HG02642 (cell line): Measurements from ENCODE around the gene C1orf146.
"Not testable (repeated sequence)": the region's sequence is repeated elsewhere in the genome, so short reads cannot be mapped to it uniquely, and the experiment has no call there.

Experiments
- ATAC-seq: cut with Tn5 transposase; IDR thresholded peaks from one replicate; pipeline ENCODE4 v1.9.1; 2021; ENCODE audit warnings: mild to moderate bottlenecking; ENCODE audit not compliant: unreplicated experiment, poor library complexity

C1orf146 gene, protein sequence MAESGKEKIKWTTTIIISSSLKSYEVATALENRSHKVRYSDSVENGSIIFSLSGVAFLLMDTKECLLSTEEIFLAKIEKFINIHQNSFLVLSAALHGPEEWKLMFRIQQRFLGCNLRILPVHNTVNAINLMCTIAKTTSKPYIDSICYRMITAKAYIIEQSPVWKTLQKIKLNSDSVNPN

DNA sequence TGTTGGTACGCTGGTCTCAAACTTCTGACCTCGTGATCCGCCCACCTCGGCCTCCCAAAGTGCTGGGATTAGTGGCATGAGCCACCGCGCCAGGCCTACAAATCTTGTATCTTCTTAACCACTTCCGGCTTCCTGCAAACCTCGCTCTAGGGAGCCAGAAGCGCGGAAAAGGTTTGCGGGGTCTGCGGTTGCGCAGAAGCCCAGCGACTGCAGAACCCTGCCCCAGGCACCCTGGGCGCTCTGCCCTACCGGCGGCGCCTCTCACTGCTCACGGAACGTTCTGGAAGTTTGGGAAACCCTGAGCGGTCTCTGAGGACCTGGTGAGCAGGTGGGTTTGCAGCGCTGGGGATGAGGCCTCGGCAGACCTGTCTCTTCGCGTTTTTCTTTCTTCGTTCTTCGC lies at the start of gene C1orf146:
Gene C1orf146, plus strand, starts transcription at position 195 of the 400 bp plus-strand sequence. CDS start 13,506 bp downstream, outside the sequence.
- no peak for ATAC-seq

DNA sequence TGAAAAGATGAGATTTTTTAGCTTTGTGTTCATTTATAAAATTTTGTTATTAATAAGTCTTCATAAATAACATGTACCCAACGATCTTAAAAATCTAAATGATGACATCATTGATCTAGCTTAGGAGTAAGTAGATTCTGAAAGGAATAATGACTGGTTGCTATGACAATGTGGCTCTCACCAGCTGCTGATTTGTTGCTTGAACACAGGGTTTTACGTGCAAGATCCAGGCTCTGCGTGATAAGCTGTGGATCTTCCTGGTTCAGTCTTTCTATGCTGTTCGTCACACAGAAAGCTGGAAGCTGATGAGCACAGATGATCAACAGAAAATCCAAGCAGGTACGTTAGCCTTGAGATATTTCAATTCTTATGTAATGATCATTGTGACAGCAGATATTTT lies 49.1 kb upstream of the C1orf146 start:
- no peak for ATAC-seq

DNA sequence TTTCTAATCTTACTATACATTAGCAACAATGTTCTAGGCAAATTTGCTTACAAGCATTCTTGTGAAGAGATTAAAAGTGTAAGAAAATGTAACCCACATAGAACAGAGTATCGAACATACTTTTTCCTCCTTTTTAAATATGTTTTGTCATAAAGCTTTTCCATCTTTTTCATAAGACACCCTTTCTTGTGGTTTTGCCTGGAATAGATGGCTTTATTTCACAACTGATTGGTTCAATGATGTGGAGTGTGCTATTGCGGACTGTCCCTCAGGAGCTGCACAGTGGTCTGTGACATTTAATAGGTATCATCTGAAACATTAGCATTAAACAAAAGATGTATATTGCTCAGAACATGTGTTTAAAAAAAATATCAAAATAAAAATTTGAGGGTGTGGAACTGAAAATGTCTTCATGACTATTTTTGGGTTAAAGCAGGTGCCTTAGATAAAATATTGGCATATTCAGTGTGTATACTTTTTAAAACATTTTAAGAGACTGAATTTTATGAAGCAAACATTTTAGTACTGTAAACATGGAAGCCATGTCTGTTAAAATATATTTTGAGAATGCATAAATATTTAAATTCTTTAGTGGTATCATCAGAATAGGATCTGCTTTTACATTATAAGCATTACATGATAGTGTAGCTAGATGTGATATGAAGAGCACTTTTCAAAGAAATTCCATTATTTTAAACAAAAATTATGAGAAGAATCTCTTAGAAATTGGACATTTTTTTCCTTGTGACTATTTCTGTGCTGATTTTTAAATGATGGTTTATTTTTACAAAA lies 48.3 kb upstream of the C1orf146 start:
- no peak for ATAC-seq

DNA sequence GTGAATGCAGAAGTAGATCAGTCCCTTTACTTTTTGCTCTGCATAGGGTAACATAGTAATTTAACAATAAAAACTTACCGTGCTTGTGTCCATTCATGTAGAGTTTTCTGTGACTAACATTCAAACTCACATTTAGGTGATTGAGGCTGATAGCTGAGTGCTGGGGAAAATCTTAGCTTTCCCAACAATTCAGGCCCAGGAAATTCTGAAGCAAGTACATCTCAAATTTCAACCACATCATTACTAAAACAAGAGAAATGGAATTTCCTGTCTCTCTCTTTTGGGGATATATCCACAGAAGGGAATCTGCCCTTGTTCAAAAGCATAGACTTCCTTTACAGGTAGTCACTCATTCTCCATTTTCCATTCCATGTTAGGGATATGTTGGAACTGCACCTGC lies 33.1 kb upstream of the C1orf146 start:
- no peak for ATAC-seq

DNA sequence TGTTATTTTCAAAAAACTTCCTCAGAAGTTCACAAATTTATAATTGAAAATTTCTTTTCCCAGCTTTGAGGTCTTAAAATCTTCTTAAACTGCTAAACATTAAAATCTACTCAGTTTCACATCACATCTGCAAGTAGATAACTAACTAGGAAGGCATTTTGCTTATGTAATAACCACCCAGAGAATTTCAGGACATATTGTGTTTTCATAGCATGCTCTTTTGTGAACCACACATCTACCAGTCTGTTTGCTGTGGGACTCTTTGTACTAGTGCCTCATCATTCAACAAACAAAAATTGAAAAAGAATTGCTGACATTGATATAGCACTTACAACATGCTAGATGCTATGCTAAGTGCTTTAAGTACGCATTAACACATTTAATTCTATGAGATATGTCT lies 31.6 kb upstream of the C1orf146 start:
- ATAC-seq, result no peak

DNA sequence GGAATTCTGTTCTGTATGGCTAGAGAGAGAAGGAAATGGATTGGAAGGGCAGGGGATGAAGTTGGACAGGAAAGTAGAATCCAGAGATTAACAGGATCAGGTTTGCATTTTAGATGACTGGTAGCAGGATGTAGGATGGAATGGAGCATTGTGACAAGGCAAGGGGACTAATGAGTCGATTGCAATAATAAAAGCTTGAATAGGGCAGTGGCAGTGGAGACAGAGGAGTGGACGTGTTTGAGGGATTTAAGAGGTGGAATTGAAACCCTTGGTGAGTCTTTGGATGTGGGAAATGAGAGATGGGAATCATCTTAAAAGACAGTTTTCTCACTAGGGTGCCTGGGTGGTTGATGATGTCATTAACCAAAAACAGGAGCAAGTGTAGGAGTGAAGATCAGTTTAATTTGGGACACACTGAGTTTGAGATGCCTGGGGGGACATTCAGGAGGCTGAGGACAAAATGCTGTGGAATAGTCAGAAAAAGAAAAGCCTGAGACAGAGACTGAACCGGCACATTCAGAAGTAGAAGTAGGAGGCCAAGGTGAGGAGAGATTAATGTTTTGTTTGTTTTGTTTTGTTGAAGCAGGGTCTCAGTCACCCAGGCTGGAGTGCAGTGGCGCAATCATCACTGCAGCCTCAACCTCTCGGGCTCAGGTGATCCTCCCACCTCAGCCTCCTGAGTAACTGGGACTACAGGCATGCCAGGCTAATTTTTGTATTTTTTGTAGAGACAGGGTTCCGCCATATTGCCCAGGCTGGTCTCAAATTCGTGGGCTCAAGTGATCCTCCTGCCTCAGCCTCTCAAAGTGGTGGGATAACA lies 29.1 kb upstream of the C1orf146 start:
- no peak for ATAC-seq

DNA sequence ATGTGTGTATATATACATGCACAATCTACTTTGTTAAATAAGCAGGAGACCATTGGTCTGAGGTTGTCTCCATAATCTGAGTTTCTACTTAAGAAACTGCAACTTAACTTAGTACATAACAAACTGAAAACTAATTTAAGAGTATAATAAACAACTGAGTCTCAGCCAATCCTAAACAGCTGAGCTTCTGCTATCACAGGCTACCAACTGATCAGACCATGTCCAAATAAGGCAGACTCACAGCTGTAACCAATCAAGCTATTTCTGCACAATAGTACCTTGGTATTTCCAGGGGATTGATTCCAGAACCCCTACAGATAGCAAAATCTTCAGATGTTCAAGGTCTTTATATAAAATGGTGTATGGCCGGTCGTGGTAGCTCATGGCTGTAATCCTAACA lies 26.0 kb upstream of the C1orf146 start:
- no peak for ATAC-seq

DNA sequence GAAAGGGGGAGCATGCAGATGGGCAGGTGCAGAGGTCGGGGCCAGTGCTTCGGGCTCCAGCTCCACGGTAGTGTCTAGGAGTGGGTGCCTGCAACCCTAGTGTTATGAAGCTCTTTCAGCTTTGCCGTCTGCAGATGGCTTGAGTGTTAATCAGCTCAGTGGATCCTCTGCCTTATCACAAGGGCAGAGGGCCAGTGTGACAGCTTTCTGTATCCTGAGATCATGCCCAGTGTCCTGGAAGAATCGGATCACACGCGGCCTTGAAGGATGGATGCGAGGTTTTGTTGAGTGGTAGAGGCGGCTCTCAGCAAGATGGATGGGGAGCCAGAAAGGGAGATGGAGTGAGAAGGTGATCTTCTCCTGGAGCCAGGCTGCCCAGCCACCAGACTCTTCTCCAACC lies 25.5 kb upstream of the C1orf146 start:
- no peak for ATAC-seq

DNA sequence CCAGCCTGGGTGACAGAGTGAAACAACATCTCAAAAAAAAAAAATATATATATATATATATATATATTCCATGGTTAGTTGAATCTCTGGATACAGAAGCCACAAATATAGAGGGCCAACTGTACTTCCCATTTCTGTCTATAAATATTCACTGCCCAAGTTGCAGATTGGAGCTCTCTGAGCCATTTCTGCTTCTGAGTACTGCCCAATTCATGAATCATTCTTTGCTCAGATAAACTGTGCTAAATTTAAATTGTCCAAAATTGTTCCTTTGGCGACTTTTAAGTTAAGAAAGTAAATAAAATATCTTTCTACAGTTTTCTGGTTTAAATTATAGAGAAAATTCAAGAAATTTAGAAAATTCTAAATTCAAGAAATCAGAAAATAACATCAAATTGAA lies 23.2 kb upstream of the C1orf146 start:
- ATAC-seq, result no peak

DNA sequence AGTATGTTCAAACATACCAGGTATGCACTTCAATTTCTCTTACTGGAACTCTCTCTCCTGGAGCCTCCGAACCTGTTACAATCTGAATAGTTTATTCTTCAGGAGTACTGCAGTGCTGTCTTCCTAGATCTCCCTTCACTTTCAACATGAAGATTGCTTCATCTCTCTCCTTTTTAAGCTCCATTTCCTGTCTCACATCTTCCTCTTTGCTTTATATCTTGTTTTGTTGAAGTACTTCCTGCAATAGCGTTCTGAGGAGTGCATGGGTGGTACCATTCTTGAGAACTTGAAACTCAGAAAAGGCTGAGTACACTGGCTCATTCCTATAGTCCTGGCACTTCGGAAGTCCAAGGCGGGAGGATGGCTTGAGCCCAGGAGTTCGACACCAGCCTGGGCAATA lies 15.7 kb upstream of the C1orf146 start:
- no peak for ATAC-seq

DNA sequence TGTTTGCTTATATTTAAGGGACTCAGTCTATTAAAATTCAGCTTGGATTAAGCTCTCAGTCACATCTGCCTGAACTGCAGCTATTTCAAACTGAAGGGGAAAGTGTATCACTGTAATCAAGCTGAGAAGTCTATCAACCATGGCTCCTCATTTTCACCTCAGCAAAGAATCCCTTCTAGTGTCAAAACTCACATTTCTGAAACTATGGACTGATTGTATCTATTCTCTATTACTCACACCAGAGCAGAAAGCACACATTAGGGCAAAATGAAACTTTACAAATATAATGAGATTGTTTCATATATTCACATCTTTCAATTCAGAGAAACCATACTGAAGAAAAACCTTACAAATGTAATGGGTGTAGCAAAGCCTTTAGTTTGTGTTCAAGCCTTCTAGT lies 14.6 kb upstream of the C1orf146 start:
- no peak for ATAC-seq

DNA sequence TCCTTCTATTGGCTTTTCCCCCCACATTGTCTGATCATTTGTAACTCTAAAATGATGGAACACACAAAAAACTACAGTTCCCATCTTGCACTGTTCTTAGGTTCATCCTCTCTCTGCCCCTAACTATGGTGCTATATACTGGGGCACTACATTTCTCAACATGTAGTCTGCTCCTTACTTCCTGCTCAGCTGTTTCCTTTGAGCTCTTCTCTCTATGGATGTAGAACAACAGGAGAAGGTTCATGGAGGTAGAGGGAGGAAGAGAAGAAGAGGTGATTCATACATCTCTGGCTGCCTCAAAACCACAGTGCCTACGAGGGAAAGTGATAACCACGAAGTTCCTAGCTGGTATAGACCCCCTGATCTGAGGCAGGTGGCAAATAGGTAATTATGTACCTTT lies 7.0 kb upstream of the C1orf146 start:
- ATAC-seq, result no peak

DNA sequence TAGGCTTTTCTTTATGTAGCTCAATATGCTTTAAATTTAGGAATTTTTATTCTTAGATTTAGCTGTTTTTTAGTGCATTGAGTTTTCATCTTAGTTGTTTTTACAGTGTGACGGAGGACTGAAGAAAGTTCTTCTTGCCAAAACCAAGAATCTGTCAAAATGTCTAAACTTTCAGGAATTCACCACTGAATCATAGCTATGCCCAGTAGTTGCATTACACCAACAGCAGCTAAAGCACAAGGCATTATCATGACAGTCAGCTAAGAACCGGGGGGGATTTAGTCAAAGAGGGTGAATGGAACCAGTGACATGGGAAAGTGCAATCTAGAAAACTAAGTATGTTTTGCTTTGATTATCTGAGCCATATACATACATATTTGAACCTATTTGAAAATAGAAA lies 6.5 kb upstream of the C1orf146 start:
- ATAC-seq, result no peak

DNA sequence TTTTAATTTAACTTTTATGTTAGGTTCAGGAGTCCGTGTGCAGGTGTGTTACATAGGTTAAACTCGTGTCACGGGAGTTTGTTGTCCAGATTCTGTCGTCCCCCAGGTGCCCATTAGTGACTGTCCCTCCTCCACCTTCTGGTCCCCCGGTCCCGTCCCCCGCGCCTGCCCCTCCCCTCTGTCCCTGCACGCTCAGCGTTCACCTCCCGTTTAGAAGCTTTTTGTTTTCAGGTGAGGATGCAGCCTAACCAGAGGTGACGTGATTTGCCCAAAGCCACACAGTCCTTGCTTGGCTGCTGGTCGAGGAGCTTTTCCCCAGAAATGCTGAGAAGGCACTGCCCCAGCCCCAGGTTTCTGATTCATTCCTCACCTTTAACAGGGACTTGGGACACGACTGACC lies 844 bp downstream of the C1orf146 start:
- no peak for ATAC-seq

DNA sequence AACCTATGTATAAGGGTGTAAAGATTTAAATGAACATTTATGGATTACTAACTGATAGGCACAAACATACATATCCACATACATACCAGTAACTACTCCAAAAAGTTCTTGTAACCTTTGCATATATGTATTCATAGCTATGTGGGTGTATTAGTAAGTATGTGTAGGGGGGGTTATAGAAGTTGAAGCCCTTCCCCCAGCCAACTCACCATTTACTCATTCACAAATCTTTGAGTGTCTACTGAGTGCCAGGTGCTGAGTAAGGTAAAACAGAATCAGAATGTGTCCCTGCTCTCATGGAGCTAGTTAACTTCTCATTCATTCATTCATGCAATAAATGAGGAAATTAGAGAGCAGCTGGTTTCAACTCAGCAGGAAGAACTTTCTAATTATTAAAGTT lies 1.3 kb downstream of the C1orf146 start:
- ATAC-seq, result no peak

DNA sequence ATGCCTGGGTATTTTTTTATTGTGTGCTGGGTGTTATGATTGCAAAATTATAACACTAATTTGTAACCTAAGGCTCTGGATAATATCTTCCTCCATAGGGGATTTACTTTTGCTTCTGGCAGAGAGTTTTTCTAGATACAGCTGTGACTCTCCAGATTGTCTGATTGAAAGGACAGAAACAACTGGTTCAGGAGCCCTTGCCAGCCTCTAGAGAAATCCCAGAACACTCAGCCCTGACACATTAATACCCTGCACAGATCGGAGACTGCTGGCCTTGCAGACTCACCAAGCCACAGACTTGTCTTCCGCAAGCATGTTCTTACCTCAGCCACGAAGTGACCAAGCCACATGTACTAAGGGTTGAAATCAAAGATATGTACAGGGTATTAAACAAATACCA lies 10.7 kb downstream of the C1orf146 start:
- ATAC-seq, result no peak

DNA sequence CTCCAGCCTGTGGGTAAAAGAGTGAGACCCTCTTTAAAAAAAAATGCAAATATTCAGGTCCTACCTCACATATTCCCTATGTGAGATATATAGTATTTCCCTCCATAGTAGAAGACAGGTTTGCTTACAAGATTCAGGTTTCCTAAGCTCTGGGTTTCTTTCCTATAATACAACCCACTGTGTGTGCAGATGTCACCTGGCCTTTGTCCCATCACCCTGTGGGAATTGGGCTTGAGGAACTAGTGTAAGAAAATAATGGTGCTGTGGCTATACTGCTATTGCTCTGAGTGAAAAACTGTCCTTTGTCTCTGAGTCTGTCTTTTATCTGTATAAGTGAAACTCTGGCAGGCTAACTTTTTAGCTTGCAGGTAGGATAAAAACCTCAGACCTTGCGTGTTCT lies 13.0 kb downstream of the C1orf146 start:
- ATAC-seq, result no peak

DNA sequence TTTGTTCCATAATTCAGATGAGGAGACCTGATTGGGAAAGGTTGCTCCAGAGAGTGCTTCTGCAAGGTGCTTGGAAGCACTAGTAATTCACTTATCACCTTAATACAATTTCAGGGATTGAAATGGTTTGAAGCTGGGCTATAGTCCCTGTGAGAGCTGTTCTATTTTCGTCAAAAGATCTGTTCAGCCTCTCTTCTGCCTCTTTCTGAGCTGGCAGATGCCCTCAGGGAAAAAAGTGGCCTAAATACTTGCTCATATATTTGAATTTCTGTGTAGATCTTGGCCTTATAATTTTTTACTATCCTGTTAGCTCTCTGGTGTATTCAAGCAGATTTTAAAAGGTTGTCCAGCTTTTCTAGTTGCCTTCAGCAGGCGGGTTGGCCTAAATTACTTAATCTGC lies 22.3 kb downstream of the C1orf146 start:
- ATAC-seq, result no peak

DNA sequence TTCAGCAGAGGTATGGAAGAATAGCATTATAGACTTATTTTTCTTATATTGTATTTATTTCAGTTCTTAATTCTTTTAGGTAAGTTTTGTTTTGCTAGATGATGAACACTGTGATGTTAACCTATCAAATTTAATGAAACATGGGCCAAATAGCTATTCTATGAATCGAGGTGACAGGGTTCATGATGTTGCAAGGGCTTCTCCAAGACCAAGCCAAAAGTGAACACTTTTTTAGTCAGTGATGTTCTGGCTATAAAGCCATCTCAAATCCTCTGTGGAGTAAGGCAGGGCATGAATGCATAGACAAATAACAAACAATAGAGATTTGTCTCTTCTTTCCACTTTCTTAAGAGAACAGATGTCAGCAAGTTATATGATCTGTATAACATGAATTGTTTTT lies 26.7 kb downstream of the C1orf146 start:
- no peak for ATAC-seq

DNA sequence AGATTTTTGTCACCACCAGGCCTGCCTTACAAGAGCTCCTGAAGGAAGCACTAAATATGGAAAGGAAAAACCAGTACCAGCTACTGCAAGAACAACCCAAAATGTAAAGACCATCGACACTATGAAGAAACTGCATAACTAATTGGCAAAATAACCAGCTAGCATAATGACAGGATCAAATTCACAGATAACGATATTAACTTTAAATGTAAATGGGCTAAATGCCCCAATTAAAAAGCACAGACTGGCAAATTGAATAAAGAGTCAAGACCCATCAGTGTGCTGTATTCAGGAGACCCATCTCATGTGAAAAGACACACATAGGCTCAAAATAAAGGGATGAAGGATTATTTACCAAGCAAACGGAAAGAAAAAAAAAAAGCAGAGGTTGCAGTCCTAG lies 37.0 kb downstream of the C1orf146 start:
- ATAC-seq, result not testable (repeated sequence)

DNA sequence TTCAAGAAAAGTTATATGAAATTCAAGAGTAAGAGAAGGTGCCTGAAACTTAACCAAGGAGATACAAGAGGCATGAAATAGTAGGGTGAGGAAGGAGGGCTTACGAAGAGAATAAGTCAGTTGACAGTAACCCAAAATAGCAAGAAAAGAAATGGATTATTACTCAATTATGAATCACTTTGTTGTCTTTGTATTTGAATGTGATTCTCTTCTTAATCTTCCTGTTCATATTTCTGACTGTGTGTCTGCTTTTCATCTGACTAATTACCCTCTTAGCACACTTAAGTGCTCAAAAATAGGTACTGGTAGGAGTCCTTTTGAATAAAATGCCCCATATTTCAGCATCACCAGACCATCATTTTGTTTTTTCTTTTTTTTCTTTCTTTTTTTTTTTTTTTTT lies 41.6 kb downstream of the C1orf146 start:
- ATAC-seq, result no peak
